Measurements from ENCODE around the gene ADAMTS17. TPM values are rescaled to one million over a fixed set of nuclear protein-coding genes. Genes with fewer than 3 reads are reported as not detected.
A peak's percentile ranks its signal among the peaks of the same experiment; 100 is the strongest.

ADAMTS17 gene
- total RNA-seq, 1 donor from 2014 or later, result 3.4 TPM

GRCh38 chr15:100112061-100112420, 229.7 kb downstream of the ADAMTS17 start:
- no peaks in the 10 kb centered on the region for H3K27me3 Mint-ChIP-seq (ENCODE audit: low read depth)
- peaks cover 57% of the 10 kb centered on the region for H3K4me1 Mint-ChIP-seq (ENCODE audit: low read depth)
- no peak for TF ChIP-seq CTCF (IDR thresholded peaks at IDR 0.05)
- H3K4me3 Mint-ChIP-seq (ENCODE audit: unreplicated experiment), result no peak overlapping the region
- no peak for DNase-seq (ENCODE audit: low spot score)
- H3K27ac Mint-ChIP-seq (ENCODE audit: unreplicated experiment), result peak overlapping the region; percentile 92
- H3K9me3 Mint-ChIP-seq (ENCODE audit: low read depth), result no peaks in the 10 kb centered on the region
- no peaks in the 10 kb centered on the region for H3K36me3 Mint-ChIP-seq (ENCODE audit: low read depth)

- H3K27me3 Mint-ChIP-seq (ENCODE audit: low read depth), result no peaks in the 10 kb centered on the region
- H3K27ac Mint-ChIP-seq (ENCODE audit: unreplicated experiment), result peak overlapping the region; percentile 92
Measured at GRCh38 chr15:100111125-100112060, 230.4 kb downstream of the ADAMTS17 start.

GRCh38 chr15:100109486-100110035, 232.2 kb downstream of the ADAMTS17 start:
- TF ChIP-seq CTCF (IDR thresholded peaks at IDR 0.05), result no peak
- Mint-ChIP-seq H3K27me3 (ENCODE audit: low read depth) (no peaks in the 10 kb centered on the region), H3K9me3 (ENCODE audit: low read depth) (no peaks in the 10 kb centered on the region), H3K27ac (ENCODE audit: unreplicated experiment) (no peak overlapping the region), H3K36me3 (ENCODE audit: low read depth) (no peaks in the 10 kb centered on the region), H3K4me1 (ENCODE audit: low read depth) (peaks cover 44% of the 10 kb centered on the region), H3K4me3 (ENCODE audit: unreplicated experiment) (no peak overlapping the region)
- no peak for DNase-seq (ENCODE audit: low spot score)

More at GRCh38 chr15:100111125-100112060, 230.4 kb downstream of the ADAMTS17 start:
- H3K4me3 Mint-ChIP-seq (ENCODE audit: unreplicated experiment), result no peak overlapping the region
- H3K9me3 Mint-ChIP-seq (ENCODE audit: low read depth), result no peaks in the 10 kb centered on the region
- DNase-seq (ENCODE audit: low spot score), result no peak
- no peaks in the 10 kb centered on the region for H3K36me3 Mint-ChIP-seq (ENCODE audit: low read depth)
- peak; percentile 29 for TF ChIP-seq CTCF (IDR thresholded peaks at IDR 0.05)
- H3K4me1 Mint-ChIP-seq (ENCODE audit: low read depth), result peaks cover 57% of the 10 kb centered on the region

- DNase-seq (ENCODE audit: low spot score), result no peak
- Mint-ChIP-seq H3K36me3 (ENCODE audit: low read depth) (no peaks in the 10 kb centered on the region), H3K4me1 (ENCODE audit: low read depth) (peaks cover 37% of the 10 kb centered on the region), H3K9me3 (ENCODE audit: low read depth) (no peaks in the 10 kb centered on the region), H3K27me3 (ENCODE audit: low read depth) (no peaks in the 10 kb centered on the region), H3K27ac (ENCODE audit: unreplicated experiment) (no peak overlapping the region), H3K4me3 (ENCODE audit: unreplicated experiment) (no peak overlapping the region)
- no peak for TF ChIP-seq CTCF (IDR thresholded peaks at IDR 0.05)
Measured at GRCh38 chr15:100108846-100109245, 232.9 kb downstream of the ADAMTS17 start.

GRCh38 chr15:100108346-100108745, 233.4 kb downstream of the ADAMTS17 start:
- no peaks in the 10 kb centered on the region for H3K9me3 Mint-ChIP-seq (ENCODE audit: low read depth)
- no peak for TF ChIP-seq CTCF (IDR thresholded peaks at IDR 0.05)
- no peaks in the 10 kb centered on the region for H3K27me3 Mint-ChIP-seq (ENCODE audit: low read depth)
- H3K27ac Mint-ChIP-seq (ENCODE audit: unreplicated experiment), result no peak overlapping the region
- no peak for DNase-seq (ENCODE audit: low spot score)
- no peaks in the 10 kb centered on the region for H3K36me3 Mint-ChIP-seq (ENCODE audit: low read depth)
- H3K4me3 Mint-ChIP-seq (ENCODE audit: unreplicated experiment), result no peak overlapping the region
- H3K4me1 Mint-ChIP-seq (ENCODE audit: low read depth), result peaks cover 32% of the 10 kb centered on the region
